Vagina (tissue), 2 donors: Measurements from ENCODE around the gene RFX5. TPM values are rescaled to one million over a fixed set of nuclear protein-coding genes. Genes with fewer than 3 reads are reported as not detected.

Source experiments
- DNase-seq, 2 donors: peaks; one replicate each; pipeline ENCODE4 v3.0.0-alpha.2; 2017; ENCODE audit errors: extremely low spot score in 2 of 2
- H3K27ac ChIP-seq: fragments of 200-600 bp; sonication (generic); one replicate; pipeline ENCODE4 v1.5.1; 2019
- H3K27me3 ChIP-seq: fragments of 200-600 bp; sonication (generic); one replicate; pipeline ENCODE4 v1.5.1; 2019
- H3K36me3 ChIP-seq, 2 donors: fragments of 200-600 bp; sonication (generic); one replicate each; pipeline ENCODE4 v1.5.1; 2017 to 2019
- H3K4me1 ChIP-seq: fragments of 200-600 bp; sonication (generic); one replicate; pipeline ENCODE4 v1.5.1; 2019
- H3K4me3 ChIP-seq, 2 donors: fragments of 200-600 bp; sonication (generic); 1 replicate in 1 of 2; 2 replicates in 1 of 2; pipeline ENCODE4 v1.5.1; 2016 to 2019
- H3K9me3 ChIP-seq: fragments of 200-600 bp; sonication (generic); one replicate; pipeline ENCODE4 v1.5.1; 2019
- POLR2A ChIP-seq, 2 donors: fragments of 450-650 bp; IDR thresholded peaks; one replicate each; pipeline ENCODE4 v1.6.1; 2017; ENCODE audit warnings: antibody characterized with exemption in 2 of 2, mild to moderate bottlenecking in 2 of 2, moderate library complexity in 2 of 2
- POLR2AphosphoS5 ChIP-seq, 2 donors: sonication (generic); formaldehyde crosslinking; IDR thresholded peaks; one replicate each; pipeline ENCODE4 v1.9.0; 2017; ENCODE audit warnings: antibody characterized with exemption in 2 of 2, mild to moderate bottlenecking in 2 of 2, low read depth in 1 of 2; ENCODE audit not compliant: insufficient read depth in 1 of 2
- intact Hi-C: fragments of 100-400 bp; cut with DNase I; formaldehyde crosslinking; loops from one replicate; pipeline ENCODE4 v1.15.1; 2023
- total RNA-seq: library from RNA; depleted of rRNA; stranded (reverse); fragments of >200 nt; gene quantifications from one replicate; pipeline ENCODE4 v1.2.3, GENCODE V29; 2016
- TF ChIP-seq, protein P1 (sequence below), 3 experiments: fragments of 450-650 bp in 2 of 3; fragments of 200-600 bp in 1 of 3; sonication (generic) in 1 of 3; IDR thresholded peaks; one replicate each; pipeline ENCODE4 v1.5.1; 2017 to 2019; ENCODE audit warnings: antibody characterized with exemption in 3 of 3, mild to moderate bottlenecking in 2 of 3, moderate library complexity in 2 of 3

RFX5 gene
- total RNA-seq, 1 donor from 2014 or later: 13.0 TPM

DNA sequence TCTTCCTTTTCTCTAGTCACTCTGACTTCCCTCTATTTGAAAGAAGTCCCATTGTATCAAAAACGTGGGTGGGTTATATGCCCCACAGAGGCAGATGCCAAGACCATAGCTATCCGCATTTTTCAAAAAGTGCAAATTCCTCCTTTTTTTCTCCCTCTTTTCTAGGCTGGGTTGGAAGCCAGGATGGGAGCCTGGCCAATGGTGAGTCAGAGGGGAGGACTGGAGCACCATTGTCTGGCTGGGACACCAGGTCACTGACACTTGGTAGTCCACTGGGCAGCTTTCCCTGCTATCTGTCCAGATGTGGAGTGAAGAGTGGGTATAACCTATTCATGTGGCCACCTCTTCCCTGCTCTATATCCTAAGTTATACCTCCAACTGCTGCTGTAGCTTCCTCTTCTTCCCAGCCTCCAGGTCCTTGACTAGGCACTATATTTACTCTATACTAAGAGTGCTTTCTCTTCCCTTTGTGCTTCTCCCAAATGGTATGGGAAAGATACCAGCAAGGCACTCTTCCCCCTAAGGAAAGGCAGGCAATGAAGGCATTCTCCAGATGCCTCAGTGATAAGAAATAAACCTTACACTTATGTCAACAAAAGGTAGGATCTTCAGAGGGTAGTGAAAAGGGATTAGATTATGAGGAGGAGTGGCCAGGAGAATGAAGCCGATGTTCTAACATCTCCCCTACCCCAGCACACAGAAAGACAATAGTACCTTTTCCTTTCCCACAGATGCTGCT is 32.7 kb downstream of the RFX5 start:
- Histone ChIP-seq H3K9me3 (no peaks in the 10 kb centered on the region), H3K27me3 (no peaks in the 10 kb centered on the region), H3K27ac (peak overlapping the region; percentile 88), H3K4me3 (no peak overlapping the region), H3K4me1 (peaks cover 65% of the 10 kb centered on the region), H3K36me3 (peaks cover 0 to 31% of the 10 kb centered on the region in 2 donors)
- TF ChIP-seq, protein P1, sequence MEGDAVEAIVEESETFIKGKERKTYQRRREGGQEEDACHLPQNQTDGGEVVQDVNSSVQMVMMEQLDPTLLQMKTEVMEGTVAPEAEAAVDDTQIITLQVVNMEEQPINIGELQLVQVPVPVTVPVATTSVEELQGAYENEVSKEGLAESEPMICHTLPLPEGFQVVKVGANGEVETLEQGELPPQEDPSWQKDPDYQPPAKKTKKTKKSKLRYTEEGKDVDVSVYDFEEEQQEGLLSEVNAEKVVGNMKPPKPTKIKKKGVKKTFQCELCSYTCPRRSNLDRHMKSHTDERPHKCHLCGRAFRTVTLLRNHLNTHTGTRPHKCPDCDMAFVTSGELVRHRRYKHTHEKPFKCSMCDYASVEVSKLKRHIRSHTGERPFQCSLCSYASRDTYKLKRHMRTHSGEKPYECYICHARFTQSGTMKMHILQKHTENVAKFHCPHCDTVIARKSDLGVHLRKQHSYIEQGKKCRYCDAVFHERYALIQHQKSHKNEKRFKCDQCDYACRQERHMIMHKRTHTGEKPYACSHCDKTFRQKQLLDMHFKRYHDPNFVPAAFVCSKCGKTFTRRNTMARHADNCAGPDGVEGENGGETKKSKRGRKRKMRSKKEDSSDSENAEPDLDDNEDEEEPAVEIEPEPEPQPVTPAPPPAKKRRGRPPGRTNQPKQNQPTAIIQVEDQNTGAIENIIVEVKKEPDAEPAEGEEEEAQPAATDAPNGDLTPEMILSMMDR (IDR thresholded peaks at IDR 0.05): no peak
- peak in 1 of 2 donors; percentile 22 for TF ChIP-seq POLR2AphosphoS5 (IDR thresholded peaks at IDR 0.05; ENCODE audit: insufficient read depth in 1 of 2, low read depth in 1 of 2)
- no peak for DNase-seq
- intact Hi-C loops: no loop called here

DNA sequence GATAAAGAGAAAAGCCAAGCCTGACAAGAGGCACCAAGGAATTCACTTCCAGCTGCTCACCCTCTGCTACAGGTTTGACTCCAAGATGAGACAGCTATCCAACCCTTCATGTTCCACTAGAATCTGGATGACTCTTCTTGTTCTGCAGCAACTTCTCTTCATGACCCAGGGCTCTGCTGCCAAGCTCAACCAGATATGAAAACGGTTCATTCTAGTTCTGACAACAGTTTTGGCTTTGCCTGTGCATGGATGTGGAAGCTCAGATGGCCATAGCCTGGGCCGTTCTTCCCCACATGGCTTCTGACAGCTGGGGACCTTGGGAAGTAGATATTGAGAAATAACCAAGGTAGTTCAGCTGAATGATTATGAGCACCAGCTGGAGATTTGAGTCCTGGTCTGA is 33.6 kb downstream of the RFX5 start:
- Histone ChIP-seq H3K4me3 (no peak overlapping the region), H3K36me3 (peaks cover 0 to 39% of the 10 kb centered on the region in 2 donors), H3K27me3 (no peaks in the 10 kb centered on the region), H3K4me1 (peaks cover 63% of the 10 kb centered on the region), H3K9me3 (no peaks in the 10 kb centered on the region), H3K27ac (peak overlapping the region; percentile 88)
- TF ChIP-seq POLR2AphosphoS5 (IDR thresholded peaks at IDR 0.05; ENCODE audit: insufficient read depth in 1 of 2, low read depth in 1 of 2) (no peak), POLR2A (IDR thresholded peaks at IDR 0.05) (no peak)
- TF ChIP-seq, protein P1 (IDR thresholded peaks at IDR 0.05): no peak
- intact Hi-C loops: no loop called here
- DNase-seq: no peak

DNA sequence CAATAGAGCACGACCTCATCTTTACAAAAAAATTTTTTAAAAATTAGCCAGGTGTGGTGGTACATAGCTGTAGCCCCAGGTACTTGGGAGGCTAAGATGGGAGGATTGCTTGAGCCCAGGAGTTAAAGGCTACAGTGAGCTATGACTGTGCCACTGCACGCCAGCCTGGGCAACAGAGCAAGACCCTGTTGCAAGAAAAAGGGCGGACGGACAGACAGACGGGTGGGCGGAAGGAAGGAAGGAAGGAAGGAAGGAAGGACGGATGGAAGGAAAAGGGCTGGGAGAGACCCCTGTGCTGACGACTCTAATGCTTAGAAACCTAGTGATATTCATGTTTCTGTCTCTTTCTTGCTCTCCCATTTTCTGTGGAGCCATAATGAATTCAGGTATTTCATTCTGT is 34.2 kb downstream of the RFX5 start:
- DNase-seq: no peak
- TF ChIP-seq, protein P1 (IDR thresholded peaks at IDR 0.05): no peak
- TF ChIP-seq POLR2AphosphoS5 (IDR thresholded peaks at IDR 0.05; ENCODE audit: insufficient read depth in 1 of 2, low read depth in 1 of 2) (no peak), POLR2A (IDR thresholded peaks at IDR 0.05) (no peak)
- H3K4me3 ChIP-seq: no peak overlapping the region
- no peaks in the 10 kb centered on the region for H3K9me3 ChIP-seq
- peaks cover 0 to 46% of the 10 kb centered on the region in 2 donors for H3K36me3 ChIP-seq
- intact Hi-C loops: no loop called here
- peaks cover 63% of the 10 kb centered on the region for H3K4me1 ChIP-seq
- H3K27me3 ChIP-seq: no peaks in the 10 kb centered on the region
- H3K27ac ChIP-seq: peak overlapping the region; percentile 88

DNA sequence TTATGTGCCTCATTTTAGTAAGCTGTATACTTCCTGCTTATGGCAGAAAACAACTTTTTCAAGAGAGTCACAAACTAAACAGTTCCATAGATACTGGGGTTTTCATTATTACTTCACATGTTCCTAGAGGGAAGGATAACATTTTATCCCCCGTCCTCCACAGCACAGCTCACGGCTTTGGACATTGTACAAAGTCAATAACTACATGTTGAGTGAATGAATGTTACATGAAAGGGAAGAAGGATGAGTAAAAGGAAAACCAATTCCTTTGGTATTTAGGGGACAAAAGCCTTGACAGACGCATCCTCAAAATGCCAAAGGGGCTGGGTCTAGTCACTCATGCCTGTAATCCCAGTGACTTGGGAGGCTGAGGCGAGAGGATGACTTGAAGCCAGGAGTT is 34.6 kb downstream of the RFX5 start:
- DNase-seq: no peak
- Histone ChIP-seq H3K36me3 (peaks cover 0 to 50% of the 10 kb centered on the region in 2 donors), H3K9me3 (no peaks in the 10 kb centered on the region), H3K27ac (peak overlapping the region; percentile 88), H3K27me3 (no peaks in the 10 kb centered on the region), H3K4me1 (peaks cover 63% of the 10 kb centered on the region), H3K4me3 (no peak overlapping the region)
- intact Hi-C loops: no loop called here
- TF ChIP-seq, protein P1 (IDR thresholded peaks at IDR 0.05): no peak
- no peak for TF ChIP-seq POLR2AphosphoS5 (IDR thresholded peaks at IDR 0.05; ENCODE audit: insufficient read depth in 1 of 2, low read depth in 1 of 2)
- no peak for TF ChIP-seq POLR2A (IDR thresholded peaks at IDR 0.05)
